ENCODE data around the gene MYL12B. TPM values are rescaled to one million over a fixed set of nuclear protein-coding genes. Genes with fewer than 3 reads are reported as not detected.

Gene MYL12B
- total RNA-seq, 1 experiment from 2014 or later: 166 TPM

DNA sequence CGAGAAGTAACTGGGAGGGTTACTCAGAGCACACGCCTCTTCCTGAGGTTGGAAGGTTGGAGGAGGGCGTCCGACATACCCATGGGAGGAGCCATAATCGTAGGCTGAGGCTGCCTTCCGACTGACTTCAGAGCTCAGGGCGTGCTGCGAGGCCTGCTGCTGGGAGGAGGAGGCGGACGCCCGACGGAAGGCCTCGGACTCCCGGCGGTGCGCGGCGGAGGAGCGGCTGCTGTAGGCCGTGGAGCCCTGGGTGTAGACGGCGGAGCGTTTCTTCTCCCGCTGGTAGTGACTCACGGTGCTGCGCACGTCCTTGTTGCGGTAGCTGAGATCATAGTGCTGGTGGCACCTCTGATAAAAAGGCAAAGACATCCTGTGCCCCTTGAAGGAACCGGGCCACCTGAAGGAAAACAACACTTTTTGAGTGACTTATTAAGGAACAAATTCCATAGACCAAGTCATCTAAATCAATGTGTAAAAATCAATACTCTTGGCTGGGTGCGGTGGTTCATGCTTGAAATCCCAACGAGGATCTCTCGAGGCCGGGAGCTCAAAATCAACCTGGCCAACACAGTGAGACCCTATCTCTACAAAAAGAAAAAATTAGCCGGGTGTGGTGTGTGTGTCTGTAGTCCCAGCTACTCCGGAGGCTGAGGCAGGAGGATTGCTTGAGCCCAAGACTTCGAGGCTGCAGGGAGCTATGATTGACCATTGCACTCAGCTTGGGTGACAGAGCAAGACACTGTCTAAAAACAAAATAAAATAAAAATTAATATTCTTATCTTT is 46.9 kb upstream of the MYL12B start:
- Histone ChIP-seq H3K27ac (ENCODE audit: insufficient read length, low read depth, low read length) (no peak overlapping the region), H3K9ac (ENCODE audit: extremely low read depth, insufficient read length, low read length) (no peak overlapping the region), H3K9me3 (ENCODE audit: control insufficient read depth, low read depth, low read length) (no peaks in the 10 kb centered on the region), H2AK5ac (ENCODE audit: insufficient read length, low read length) (no peak overlapping the region), H3K79me1 (ENCODE audit: insufficient read depth, low read depth, low read length, poor library complexity, severe bottlenecking) (no peaks in the 10 kb centered on the region), H3K79me2 (ENCODE audit: insufficient read depth, low read length) (no peaks in the 10 kb centered on the region), H3K4ac (ENCODE audit: low read depth, low read length) (no peak overlapping the region), H2BK20ac (ENCODE audit: low read depth, low read length, poor library complexity, severe bottlenecking) (no peak overlapping the region), H4K8ac (replicated peaks; ENCODE audit: insufficient read length, low read depth, low read length) (no peak overlapping the region), H3K27me3 (ENCODE audit: insufficient read depth, low read length) (no peaks in the 10 kb centered on the region), H3K23ac (ENCODE audit: insufficient read length, low read depth, low read length) (no peak overlapping the region), H3K23me2 (ENCODE audit: insufficient read length, low read depth, low read length, poor library complexity, severe bottlenecking) (no peaks in the 10 kb centered on the region), H3K18ac (ENCODE audit: insufficient read length, low read depth, low read length) (no peak overlapping the region), H4K20me1 (ENCODE audit: control insufficient read depth, insufficient read depth, insufficient read length) (no peaks in the 10 kb centered on the region), H2BK120ac (ENCODE audit: low read depth, low read length, poor library complexity, severe bottlenecking) (no peak overlapping the region), H2AFZ (ENCODE audit: low read length) (no peak overlapping the region), H3T11ph (ENCODE audit: low read length) (no peak overlapping the region), H4K5ac (ENCODE audit: insufficient read length, low read depth, low read length) (no peak overlapping the region), H2BK15ac (ENCODE audit: low read depth, low read length) (no peak overlapping the region), H3K56ac (ENCODE audit: insufficient read length, low read depth, low read length) (no peak overlapping the region), H2BK5ac (ENCODE audit: insufficient read length, low read length) (no peak overlapping the region), H3K4me2 (ENCODE audit: insufficient read depth, insufficient read length, low read length) (no peak overlapping the region), H4K91ac (ENCODE audit: insufficient read length, low read depth, low read length) (no peak overlapping the region), H3K14ac (ENCODE audit: insufficient read depth, low read length) (no peak overlapping the region), H2BK12ac (ENCODE audit: insufficient read length, low read depth, low read length) (no peak overlapping the region), H3K4me1 (ENCODE audit: insufficient read depth, low read length) (peaks cover 2% of the 10 kb centered on the region; the same call in 1 of the 2 replicates)
- Mint-ChIP-seq H3K27ac (no peak overlapping the region), H3K4me3 (no peak overlapping the region), H3K9me3 (no peaks in the 10 kb centered on the region), H3K4me1 (peaks cover 12 to 17% of the 10 kb centered on the region in 2 experiments), H3K36me3 (ENCODE audit: insufficient read depth in 1 of 3, low read depth in 3 of 3) (no peaks in the 10 kb centered on the region), H3K27me3 (ENCODE audit: low read depth) (no peaks in the 10 kb centered on the region)
- WGBS (ENCODE audit: extremely low coverage, insufficient read length, low lambda C conversion rate): no CpG with 5 or more reads among the region's 36 CpGs
- DNase-seq: no peak
- TF ChIP-seq CTCF (conservative IDR thresholded peaks at IDR 0.05): no peak

Measured in H9 (cell line).